ENCODE measurements around the gene FBXW8. TPM values are rescaled to one million over a fixed set of nuclear protein-coding genes. Genes with fewer than 3 reads are reported as not detected.

FBXW8 gene
- total RNA-seq, 1 experiment from 2014 or later = 12.1 TPM

GRCh38 chr12:116964054-116965050 lies 53.6 kb downstream of the FBXW8 start:
- Histone ChIP-seq H3K9me3 (ENCODE audit: low read length) (no peaks in the 10 kb centered on the region), H3K27me3 (ENCODE audit: low read length) (no peaks in the 10 kb centered on the region), H3K4me3 (ENCODE audit: low read length) (no peak overlapping the region), H3K79me2 (ENCODE audit: low read length) (no peaks in the 10 kb centered on the region), H3K9me2 (replicated peaks; ENCODE audit: low read length) (no peaks in the 10 kb centered on the region), H3K27ac (ENCODE audit: low read length) (no peak overlapping the region), H3K4me2 (ENCODE audit: low read length) (no peak overlapping the region), H3K4me1 (ENCODE audit: insufficient read depth, low read length) (peaks cover 14% of the 10 kb centered on the region), H2AFZ (ENCODE audit: low read length) (no peak overlapping the region), H3K36me3 (ENCODE audit: low read depth, low read length) (peaks cover 8% of the 10 kb centered on the region), H3F3A (ENCODE audit: low read length, unreplicated experiment) (no peaks in the 10 kb centered on the region), H4K20me1 (ENCODE audit: low read length) (no peaks in the 10 kb centered on the region), H3K9ac (ENCODE audit: low read length) (no peak overlapping the region)
- ATAC-seq (no peak), DNase-seq (no peak)
- intact Hi-C loops (cut with micrococcal nuclease) = no loop called here
- POLR2A ChIA-PET (ENCODE audit: unreplicated experiment) = no interaction called here
- BruUV-seq (replicated peaks) = no TSS peak
- TF ChIP-seq EZH2phosphoT487 (IDR thresholded peaks at IDR 0.05; ENCODE audit: borderline replicate concordance, low read length) (no peak), EZH2 (IDR thresholded peaks at IDR 0.05; ENCODE audit: low read length, unreplicated experiment) (no peak), CTCF (conservative IDR thresholded peaks at IDR 0.05; ENCODE audit: low read depth, low read length) (no peak)
- CTCF ChIA-PET = no interaction called here

GRCh38 chr12:116968986-116969385 lies 58.2 kb downstream of the FBXW8 start:
- Histone ChIP-seq H2AFZ (ENCODE audit: low read length) (no peak overlapping the region), H3K4me1 (ENCODE audit: insufficient read depth, low read length) (no peaks in the 10 kb centered on the region), H4K20me1 (ENCODE audit: low read length) (no peaks in the 10 kb centered on the region), H3F3A (ENCODE audit: low read length, unreplicated experiment) (no peaks in the 10 kb centered on the region), H3K4me2 (ENCODE audit: low read length) (no peak overlapping the region), H3K27me3 (ENCODE audit: low read length) (no peaks in the 10 kb centered on the region), H3K79me2 (ENCODE audit: low read length) (no peaks in the 10 kb centered on the region), H3K27ac (ENCODE audit: low read length) (no peak overlapping the region), H3K36me3 (ENCODE audit: low read depth, low read length) (peaks cover 12% of the 10 kb centered on the region), H3K4me3 (ENCODE audit: low read length) (no peak overlapping the region), H3K9me3 (ENCODE audit: low read length) (no peaks in the 10 kb centered on the region), H3K9me2 (replicated peaks; ENCODE audit: low read length) (no peaks in the 10 kb centered on the region), H3K9ac (ENCODE audit: low read length) (no peak overlapping the region)
- intact Hi-C loops (cut with micrococcal nuclease) = no loop called here
- BruUV-seq (replicated peaks) = no TSS peak
- ATAC-seq = no peak
- DNase-seq = no peak
- CTCF ChIA-PET = no interaction called here
- POLR2A ChIA-PET (ENCODE audit: unreplicated experiment) = no interaction called here
- no peak for TF ChIP-seq EZH2 (IDR thresholded peaks at IDR 0.05; ENCODE audit: low read length, unreplicated experiment)
- no peak for TF ChIP-seq CTCF (conservative IDR thresholded peaks at IDR 0.05; ENCODE audit: low read depth, low read length)
- no peak for TF ChIP-seq EZH2phosphoT487 (IDR thresholded peaks at IDR 0.05; ENCODE audit: borderline replicate concordance, low read length)
